Gastroesophageal sphincter (tissue), 3 donors: ENCODE measurements around the gene ZNF747.

Experiments used
- CTCF ChIP-seq, 4 experiments: fragments of 200-600 bp in 2 of 4; fragments of 450-650 bp in 2 of 4; sonication (generic) in 1 of 4; IDR thresholded peaks; one replicate each; pipeline ENCODE4 v1.5.1; 2017 to 2019; ENCODE audit warnings: antibody characterized with exemption in 4 of 4, mild to moderate bottlenecking in 2 of 4, moderate library complexity in 2 of 4
- EP300 ChIP-seq: sonication (generic); formaldehyde crosslinking; IDR thresholded peaks from one replicate; pipeline ENCODE4 v1.6.1; 2017; ENCODE audit warnings: antibody characterized with exemption, mild to moderate bottlenecking
- POLR2A ChIP-seq, 2 donors: fragments of 450-650 bp; IDR thresholded peaks; one replicate each; pipeline ENCODE4 v1.6.1; 2017; ENCODE audit warnings: antibody characterized with exemption in 2 of 2, mild to moderate bottlenecking in 2 of 2, moderate library complexity in 1 of 2
- POLR2AphosphoS5 ChIP-seq: sonication (generic); formaldehyde crosslinking; IDR thresholded peaks from one replicate; pipeline ENCODE4 v1.6.1; 2017; ENCODE audit warnings: antibody characterized with exemption

GRCh38 chr16:30523768-30524574, 10.7 kb downstream of the ZNF747 start:
- no peak for TF ChIP-seq POLR2A (IDR thresholded peaks at IDR 0.05)
- TF ChIP-seq CTCF (IDR thresholded peaks at IDR 0.05), result no peak
- TF ChIP-seq POLR2AphosphoS5, result no peak
- no peak for TF ChIP-seq EP300
